Inflammatory macrophage treated with lipopolysaccharide for 1 hour (primary cell): ENCODE measurements around the gene ASTL.

Experiments used
- DNase-seq, 2 donors: peaks; one replicate each; pipeline ENCODE4 v3.0.0-alpha.2; 2020 to 2022

Gene ASTL

DNA sequence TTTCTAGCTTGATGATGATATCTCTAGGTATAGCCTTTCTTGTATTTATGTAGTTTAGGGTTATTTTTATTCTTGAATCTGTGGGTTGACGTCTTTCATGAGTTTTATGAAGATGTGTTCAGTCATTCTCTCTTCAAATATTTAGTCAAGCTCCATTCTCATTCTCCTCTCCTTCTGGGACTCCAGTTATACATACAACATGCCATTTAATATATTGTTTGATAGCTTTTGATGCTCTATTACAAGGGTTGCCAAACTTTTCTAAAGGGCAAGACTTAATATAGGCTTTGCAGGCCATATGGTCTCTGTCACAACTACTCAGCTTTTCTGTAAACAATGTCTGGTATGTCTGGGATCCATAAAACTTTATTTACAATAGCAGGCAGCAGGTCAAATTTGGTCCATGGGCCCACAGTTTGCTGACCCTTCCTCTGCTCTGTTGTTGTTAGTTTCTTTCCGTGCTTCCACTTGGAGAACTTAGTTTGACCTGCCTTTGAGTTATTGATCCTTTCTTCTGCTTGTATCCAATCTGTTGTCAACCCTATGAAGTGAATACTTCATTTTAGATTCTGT, 63.0 kb downstream of the ASTL start:
- no peak for DNase-seq

DNA sequence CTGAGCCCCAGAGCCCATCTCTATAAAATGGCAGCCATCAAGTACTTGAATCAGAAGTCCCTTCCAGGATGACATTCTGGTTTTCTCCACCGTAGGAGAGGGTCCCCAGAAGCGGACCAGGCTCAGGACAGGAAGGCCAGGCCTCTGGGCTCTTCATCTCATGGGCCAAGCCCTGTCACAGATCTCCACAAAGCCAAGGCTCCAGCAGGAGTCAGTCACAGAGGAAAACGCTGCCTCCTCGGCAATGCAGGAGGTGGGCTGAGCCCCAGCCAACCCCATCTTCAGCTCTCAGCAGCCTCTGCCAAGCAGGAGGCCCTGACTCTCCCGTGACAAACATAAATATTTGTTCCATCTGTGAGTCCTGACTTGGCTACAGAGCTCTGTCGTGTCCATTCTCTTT, 64.1 kb downstream of the ASTL start:
- no peak for DNase-seq

GRCh38 chr2:96073170-96073775, 65.0 kb downstream of the ASTL start:
- no peak for DNase-seq
